DOHH2 (cell line): Measurements from ENCODE around the gene KCTD15.

Experiments
- H3F3A ChIP-seq: fragments of 200-600 bp; sonication (generic), shearing (Covaris generic); 2 replicates; pipeline ENCODE4 v1.6.0; 2016; ENCODE audit warnings: antibody characterized with exemption, mild to moderate bottlenecking; ENCODE audit not compliant: control insufficient read depth, insufficient read depth
- H3K27ac ChIP-seq: fragments of 200-600 bp; sonication (generic); 2 replicates; pipeline ENCODE4 v1.5.1; 2014; ENCODE audit warnings: low read depth, mild to moderate bottlenecking, low read length, moderate library complexity
- H3K27me3 ChIP-seq: fragments of 200-600 bp; sonication (generic); 2 replicates; pipeline ENCODE4 v1.6.1; 2014; ENCODE audit warnings: mild to moderate bottlenecking, low read length, mixed read lengths; ENCODE audit not compliant: control insufficient read depth
- H3K36me3 ChIP-seq: fragments of 200-600 bp; sonication (generic); 2 replicates; pipeline ENCODE4 v1.6.1; 2014; ENCODE audit warnings: mild to moderate bottlenecking, low read length, moderate library complexity, mixed read lengths; ENCODE audit not compliant: control insufficient read depth
- H3K4me1 ChIP-seq: fragments of 200-600 bp; sonication (generic); 2 replicates; pipeline ENCODE4 v1.6.1; 2014; ENCODE audit warnings: mild to moderate bottlenecking, low read length, mixed read lengths; ENCODE audit not compliant: control insufficient read depth
- H3K4me2 ChIP-seq: fragments of 200-600 bp; sonication (generic); 2 replicates; pipeline ENCODE4 v1.6.0; 2014; ENCODE audit warnings: mild to moderate bottlenecking, low read length, moderate library complexity
- H3K4me3 ChIP-seq: fragments of 200-600 bp; sonication (generic); 2 replicates; pipeline ENCODE4 v1.5.1; 2014; ENCODE audit warnings: mild to moderate bottlenecking, low read length, mixed read lengths
- H3K79me2 ChIP-seq: fragments of 200-600 bp; sonication (generic); 2 replicates; pipeline ENCODE4 v1.6.1; 2014; ENCODE audit warnings: mild to moderate bottlenecking, low read length, mixed read lengths; ENCODE audit not compliant: control insufficient read depth
- H3K9me2 ChIP-seq: fragments of 200-600 bp; sonication (generic); replicated peaks from 2 replicates; pipeline ENCODE4 v1.6.1; 2014; ENCODE audit warnings: mild to moderate bottlenecking, low read length, mixed read lengths; ENCODE audit not compliant: control insufficient read depth
- H3K9me3 ChIP-seq: fragments of 200-600 bp; sonication (generic); 2 replicates; pipeline ENCODE4 v1.6.1; 2014; ENCODE audit warnings: antibody characterized with exemption, low read length, mixed read lengths; ENCODE audit not compliant: control insufficient read depth, insufficient read depth
- H4K20me1 ChIP-seq: fragments of 200-600 bp; sonication (generic); 2 replicates; pipeline ENCODE4 v1.6.0; 2014; ENCODE audit warnings: low read depth, mild to moderate bottlenecking, antibody characterized with exemption, low read length, moderate library complexity; ENCODE audit not compliant: control insufficient read depth, insufficient read depth
- EZH2phosphoT487 ChIP-seq: fragments of 200-600 bp; sonication (generic); IDR thresholded peaks from 2 replicates; pipeline ENCODE4 v1.6.1; 2017; ENCODE audit warnings: borderline replicate concordance, mild to moderate bottlenecking, antibody characterized with exemption, low read length, moderate library complexity, mixed read lengths
- TF ChIP-seq, protein P1 (sequence below): fragments of 200-600 bp; sonication (generic); IDR thresholded peaks from one replicate; pipeline ENCODE4 v1.5.1; 2014; ENCODE audit warnings: antibody characterized with exemption, mild to moderate bottlenecking, low read depth, low read length; ENCODE audit not compliant: poor library complexity, severe bottlenecking

KCTD15 gene

GRCh38 chr19:33777351-33777750 lies 19.3 kb upstream of the KCTD15 start:
- Histone ChIP-seq H3K9me2 (no peaks in the 10 kb centered on the region), H3K4me2 (no peak overlapping the region), H3F3A (no peaks in the 10 kb centered on the region), H3K27me3 (no peaks in the 10 kb centered on the region), H4K20me1 (no peaks in the 10 kb centered on the region), H3K36me3 (no peaks in the 10 kb centered on the region), H3K4me1 (no peaks in the 10 kb centered on the region), H3K9me3 (no peaks in the 10 kb centered on the region), H3K27ac (no peak overlapping the region), H3K79me2 (no peaks in the 10 kb centered on the region), H3K4me3 (no peak overlapping the region)
- TF ChIP-seq, protein P1, sequence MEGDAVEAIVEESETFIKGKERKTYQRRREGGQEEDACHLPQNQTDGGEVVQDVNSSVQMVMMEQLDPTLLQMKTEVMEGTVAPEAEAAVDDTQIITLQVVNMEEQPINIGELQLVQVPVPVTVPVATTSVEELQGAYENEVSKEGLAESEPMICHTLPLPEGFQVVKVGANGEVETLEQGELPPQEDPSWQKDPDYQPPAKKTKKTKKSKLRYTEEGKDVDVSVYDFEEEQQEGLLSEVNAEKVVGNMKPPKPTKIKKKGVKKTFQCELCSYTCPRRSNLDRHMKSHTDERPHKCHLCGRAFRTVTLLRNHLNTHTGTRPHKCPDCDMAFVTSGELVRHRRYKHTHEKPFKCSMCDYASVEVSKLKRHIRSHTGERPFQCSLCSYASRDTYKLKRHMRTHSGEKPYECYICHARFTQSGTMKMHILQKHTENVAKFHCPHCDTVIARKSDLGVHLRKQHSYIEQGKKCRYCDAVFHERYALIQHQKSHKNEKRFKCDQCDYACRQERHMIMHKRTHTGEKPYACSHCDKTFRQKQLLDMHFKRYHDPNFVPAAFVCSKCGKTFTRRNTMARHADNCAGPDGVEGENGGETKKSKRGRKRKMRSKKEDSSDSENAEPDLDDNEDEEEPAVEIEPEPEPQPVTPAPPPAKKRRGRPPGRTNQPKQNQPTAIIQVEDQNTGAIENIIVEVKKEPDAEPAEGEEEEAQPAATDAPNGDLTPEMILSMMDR: no peak
- TF ChIP-seq EZH2phosphoT487: no peak

DNA sequence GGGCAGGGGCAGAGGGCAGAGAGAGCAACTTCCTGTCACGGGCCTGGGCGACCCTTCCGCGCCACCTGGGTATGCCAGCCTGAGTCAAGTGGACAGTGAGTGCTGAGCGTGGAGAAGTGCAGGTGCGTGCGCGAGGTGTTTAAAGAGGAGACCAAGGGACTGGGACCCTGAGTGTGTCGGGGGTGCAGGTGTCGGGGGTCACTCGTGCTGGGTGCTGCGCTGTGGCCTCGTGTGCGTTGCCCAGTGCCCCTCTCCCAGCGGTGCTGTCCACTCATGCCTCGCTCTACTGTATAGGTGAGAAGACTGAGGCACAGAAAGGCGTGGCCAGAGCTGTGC lies 18.9 kb upstream of the KCTD15 start:
- H3K4me1 ChIP-seq: no peaks in the 10 kb centered on the region

DNA sequence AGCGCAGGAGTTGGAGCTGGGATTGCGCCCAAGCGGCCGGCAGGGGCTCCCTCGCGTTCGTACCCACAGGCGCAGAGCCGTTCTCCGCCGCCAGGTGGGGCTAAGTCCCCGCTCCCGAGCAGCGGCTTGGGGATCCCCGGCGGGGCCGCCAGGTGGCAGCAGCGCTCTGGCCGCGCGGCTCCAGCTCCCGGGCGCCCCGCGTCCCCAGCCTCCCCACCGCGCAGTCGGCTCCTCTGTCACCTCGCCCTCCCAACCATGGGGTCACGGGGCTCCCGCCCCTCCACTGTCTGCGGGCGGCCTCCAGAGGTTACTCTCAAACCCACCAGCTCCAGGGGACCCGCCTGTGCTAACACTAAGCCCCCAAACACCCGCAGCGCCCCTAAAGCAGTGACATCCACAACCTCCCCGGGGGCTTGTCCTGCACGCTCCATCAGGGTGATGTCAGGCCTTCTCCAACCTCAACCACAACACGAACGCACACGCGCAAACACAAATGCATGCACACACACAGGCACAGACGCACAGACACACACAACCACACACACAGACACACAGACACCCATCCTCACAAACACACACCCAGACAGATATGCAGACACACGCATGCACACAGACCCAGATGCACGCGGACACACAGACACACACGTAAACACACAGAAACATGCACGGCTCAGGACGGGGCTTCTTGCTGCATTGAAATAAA lies 18.4 kb upstream of the KCTD15 start:
- no peak for TF ChIP-seq EZH2phosphoT487
- TF ChIP-seq, protein P1: peak; percentile 100
- Histone ChIP-seq H3F3A (no peaks in the 10 kb centered on the region), H3K9me2 (no peaks in the 10 kb centered on the region), H4K20me1 (no peaks in the 10 kb centered on the region), H3K4me3 (no peak overlapping the region), H3K4me2 (no peak overlapping the region), H3K9me3 (no peaks in the 10 kb centered on the region), H3K36me3 (no peaks in the 10 kb centered on the region), H3K4me1 (no peaks in the 10 kb centered on the region), H3K27me3 (no peaks in the 10 kb centered on the region), H3K79me2 (no peaks in the 10 kb centered on the region), H3K27ac (no peak overlapping the region)

More for the DNA sequence above, 18.9 kb upstream of the KCTD15 start:
- no peaks in the 10 kb centered on the region for H3K9me2 ChIP-seq
- H3K27ac ChIP-seq: no peak overlapping the region
- H3K27me3 ChIP-seq: no peaks in the 10 kb centered on the region
- TF ChIP-seq, protein P1: no peak
- TF ChIP-seq EZH2phosphoT487: no peak
- no peak overlapping the region for H3K4me2 ChIP-seq
- H4K20me1 ChIP-seq: no peaks in the 10 kb centered on the region
- no peaks in the 10 kb centered on the region for H3K79me2 ChIP-seq
- no peaks in the 10 kb centered on the region for H3K36me3 ChIP-seq
- H3K9me3 ChIP-seq: no peaks in the 10 kb centered on the region
- H3K4me3 ChIP-seq: no peak overlapping the region
- no peaks in the 10 kb centered on the region for H3F3A ChIP-seq
